T-helper 1 cell treated with Interleukin-12 subunit alpha and Interleukin-12 subunit beta and Interleukin-4 antibody, amounts not matched to agents 30 ng/mL and 1 ng/mL, for 36 hours (primary cell): Measurements from ENCODE around the gene GAD1. TPM values are rescaled to one million over a fixed set of nuclear protein-coding genes. Genes with fewer than 3 reads are reported as not detected.

Experiments
- intact Hi-C: fragments of 100-400 bp; cut with micrococcal nuclease; formaldehyde crosslinking; loops from one replicate; pipeline ENCODE4 v1.15.1; 2024
- total RNA-seq: library from RNA; stranded (reverse); gene quantifications from 2 replicates; pipeline ENCODE4 v1.2.3, GENCODE V29; 2022

Gene GAD1
- total RNA-seq, 1 donor from 2014 or later, result 4.0 TPM

DNA sequence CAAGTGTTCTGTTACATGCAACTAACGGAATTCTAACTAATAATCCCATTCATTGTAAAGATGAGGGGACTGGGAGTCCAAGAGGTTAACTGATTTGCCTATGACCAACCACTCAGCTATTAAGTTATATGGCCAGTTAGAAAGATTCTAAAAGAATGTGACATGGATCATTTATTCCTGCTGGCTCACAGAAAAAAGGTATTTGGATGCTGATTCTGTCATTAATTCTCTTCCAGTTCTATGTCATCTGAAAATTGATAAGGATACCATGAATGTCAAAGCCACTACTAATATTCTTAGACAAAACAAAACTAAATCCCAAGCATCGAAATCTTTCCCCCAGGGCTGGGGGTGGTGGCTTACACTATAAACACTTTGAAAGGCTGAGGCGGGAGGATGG is 71.2 kb downstream of the GAD1 start:
- intact Hi-C loops, result no loop called here

DNA sequence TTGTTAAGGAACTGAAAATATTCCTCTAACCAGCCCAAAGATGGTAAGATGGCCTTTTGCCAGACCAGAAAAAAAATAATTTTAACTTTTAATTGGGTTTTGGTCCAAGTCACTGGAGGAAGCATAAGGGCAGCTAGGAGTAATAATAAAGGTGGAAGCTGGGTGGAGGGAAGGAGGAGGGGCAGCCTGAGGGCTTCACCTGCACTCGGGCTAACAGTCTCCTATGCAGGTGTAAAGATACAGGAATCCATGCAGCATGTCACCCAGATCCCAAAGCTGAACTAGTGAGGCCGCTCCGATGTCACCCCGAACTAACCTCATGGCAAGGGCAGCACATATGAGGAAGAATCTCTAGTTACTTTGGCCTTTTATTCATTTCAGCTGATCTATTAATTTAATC is 75.2 kb downstream of the GAD1 start:
- intact Hi-C loops, result no loop called here

DNA sequence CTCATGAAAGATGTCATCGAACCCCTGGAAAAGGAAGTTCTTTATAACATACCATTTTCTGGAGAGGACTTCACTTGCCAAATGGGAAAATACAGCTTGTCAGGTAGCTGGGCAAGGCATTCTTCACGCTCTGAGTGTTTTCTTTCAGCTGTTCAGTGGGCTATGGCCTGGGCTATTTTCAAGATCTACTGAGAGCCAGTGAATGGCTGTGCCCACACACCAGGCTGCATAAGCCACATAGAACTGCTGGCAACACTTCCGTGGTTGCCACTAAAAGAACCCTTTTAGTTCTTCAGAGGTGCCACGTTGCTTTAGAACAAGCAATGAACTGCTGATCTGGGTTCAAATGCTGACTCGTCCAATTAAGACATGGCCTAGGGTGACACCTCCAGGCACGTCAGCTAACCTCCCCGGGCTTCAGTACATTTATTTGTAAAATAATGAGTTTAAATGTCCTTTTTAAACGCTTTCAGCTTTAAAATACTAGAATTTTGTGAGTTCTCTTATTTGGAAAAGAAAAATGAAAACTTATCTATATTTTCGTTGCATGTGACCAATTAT is 75.8 kb downstream of the GAD1 start:
- intact Hi-C loops, result no loop called here

DNA sequence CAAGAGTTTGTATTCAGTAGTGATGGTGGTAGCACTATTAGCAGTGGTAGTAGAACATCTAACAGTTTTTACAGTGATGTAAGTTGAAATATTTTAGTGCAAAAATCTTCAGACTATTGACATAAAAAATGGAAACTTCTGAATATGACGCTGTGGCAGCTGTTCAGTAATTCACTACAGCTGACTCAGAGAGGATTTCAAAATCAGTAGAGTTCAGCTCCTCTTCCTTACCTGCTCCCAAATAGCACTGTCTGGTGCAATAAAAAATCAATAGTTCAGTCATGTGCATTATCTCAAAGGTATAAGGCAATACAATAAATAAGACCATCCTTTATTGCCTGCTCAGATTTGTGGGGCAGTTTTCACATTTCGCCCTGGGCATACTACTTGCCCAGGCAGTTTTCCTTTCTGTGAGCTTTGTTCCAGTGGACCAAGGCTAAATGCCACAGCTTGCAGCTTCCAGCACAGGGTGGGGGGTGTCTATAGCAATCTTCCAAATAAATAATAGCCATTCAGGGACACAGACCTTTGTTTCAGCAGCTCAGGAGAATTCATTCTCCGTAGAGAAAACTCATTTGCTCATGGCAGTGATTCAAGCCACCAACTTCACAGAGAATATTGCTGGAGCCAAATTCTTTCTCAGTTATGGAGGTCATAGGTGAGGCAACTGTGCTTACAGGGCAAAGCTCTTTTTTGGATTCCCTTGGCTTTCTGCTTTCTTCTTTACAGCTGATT is 78.5 kb downstream of the GAD1 start:
- intact Hi-C loops, result no loop called here

DNA sequence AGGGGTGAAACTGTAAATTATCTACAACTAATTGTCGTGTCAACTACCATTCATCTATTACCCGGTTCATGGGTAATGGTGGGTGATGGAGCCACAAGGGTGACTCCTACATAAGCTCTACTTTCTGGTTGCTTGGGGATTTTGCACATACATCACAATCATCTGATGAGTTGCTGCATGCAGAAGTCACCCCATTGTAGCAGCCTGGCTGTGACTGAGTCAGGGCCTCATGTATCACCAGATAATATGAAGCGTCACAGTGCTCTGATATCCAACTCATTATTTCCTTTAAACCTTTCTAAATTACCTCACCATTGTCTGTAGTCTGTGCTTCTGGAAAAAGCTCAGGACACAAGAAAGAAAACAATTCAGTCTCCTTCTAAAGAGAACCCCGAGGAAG is 79.9 kb downstream of the GAD1 start:
- intact Hi-C loops, result no loop called here

DNA sequence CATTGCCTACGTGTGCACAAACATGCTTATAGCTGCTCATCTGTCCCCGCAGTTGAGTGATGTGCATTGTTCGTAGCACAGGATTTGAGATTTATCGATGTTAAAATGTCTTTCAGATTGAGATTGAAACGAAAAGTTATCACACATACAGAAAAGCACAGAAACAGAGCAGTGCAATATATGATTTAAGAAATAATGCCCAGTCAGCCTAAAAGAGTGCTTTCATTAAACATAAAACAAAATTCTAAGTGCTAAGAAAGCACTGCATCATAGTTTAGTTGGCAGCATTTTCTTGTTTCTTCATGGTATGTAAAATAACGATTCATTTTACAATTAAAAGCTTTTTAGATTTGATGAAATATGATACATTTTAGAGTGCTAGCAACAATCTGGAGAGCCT is 80.4 kb downstream of the GAD1 start:
- intact Hi-C loops, result no loop called here

DNA sequence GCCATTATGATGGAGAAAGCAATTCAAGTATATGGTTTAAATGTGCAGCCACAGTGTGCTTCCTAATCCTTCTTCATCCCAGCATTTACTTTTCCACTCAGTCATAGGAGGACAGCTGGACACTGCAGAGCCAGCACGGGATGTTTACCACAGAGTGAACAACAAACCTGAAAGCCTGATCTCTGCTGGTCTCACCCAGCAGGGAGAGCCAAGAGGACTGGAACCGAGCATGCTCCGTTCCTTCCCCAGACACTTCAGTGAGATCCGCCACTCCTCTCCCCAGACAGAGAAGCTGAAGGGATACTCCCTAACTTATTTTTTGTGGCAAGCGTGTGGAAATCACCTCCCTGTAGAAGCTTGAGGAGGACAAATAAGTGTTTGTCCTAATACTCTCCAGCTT is 89.2 kb downstream of the GAD1 start:
- intact Hi-C loops, result no loop called here

Other genes starting within 250 kb of the GAD1 start
- 0.12 and 0.17 TPM in 2 replicates for gene SP5, start 101.5 kb upstream of the GAD1 start, total RNA-seq
- gene ERICH2, start 46.5 kb upstream of the GAD1 start, total RNA-seq, result not detected in 2 replicates
- gene GORASP2, start 112.4 kb downstream of the GAD1 start, total RNA-seq, result 81.4 and 84.4 TPM in 2 replicates